BLaER1 (cell line): ENCODE measurements around the gene MAPKAP1.
"Not testable (repeated sequence)": the region's sequence is repeated elsewhere in the genome, so short reads cannot be mapped to it uniquely, and the experiment has no call there.

Source experiments
- H3K27ac ChIP-seq: shearing (Covaris generic); formaldehyde crosslinking; 2 replicates; pipeline ENCODE4 v1.8.1; 2022
- H3K27me3 ChIP-seq: shearing (Covaris generic); formaldehyde crosslinking; 2 replicates; pipeline ENCODE4 v1.8.1; 2022
- H3K36me3 ChIP-seq: shearing (Covaris generic); formaldehyde crosslinking; 2 replicates; pipeline ENCODE4 v1.8.1; 2022
- H3K4me1 ChIP-seq: shearing (Covaris generic); formaldehyde crosslinking; 2 replicates; pipeline ENCODE4 v1.8.1; 2022
- H3K4me2 ChIP-seq: shearing (Covaris generic); formaldehyde crosslinking; 2 replicates; pipeline ENCODE4 v1.8.1; 2022
- H3K4me3 ChIP-seq: shearing (Covaris generic); formaldehyde crosslinking; 2 replicates; pipeline ENCODE4 v1.8.1; 2022
- H3K9ac ChIP-seq: shearing (Covaris generic); formaldehyde crosslinking; 2 replicates; pipeline ENCODE4 v1.8.1; 2022
- H3K9me3 ChIP-seq: shearing (Covaris generic); formaldehyde crosslinking; 2 replicates; pipeline ENCODE4 v1.8.1; 2022
- H4K20me1 ChIP-seq: shearing (Covaris generic); formaldehyde crosslinking; 2 replicates; pipeline ENCODE4 v1.8.1; 2022
- Cebpa-rat ChIP-seq: shearing (Covaris generic); IDR thresholded peaks from 2 replicates; pipeline ENCODE4 v1.8.1; 2022

The MAPKAP1 gene

DNA sequence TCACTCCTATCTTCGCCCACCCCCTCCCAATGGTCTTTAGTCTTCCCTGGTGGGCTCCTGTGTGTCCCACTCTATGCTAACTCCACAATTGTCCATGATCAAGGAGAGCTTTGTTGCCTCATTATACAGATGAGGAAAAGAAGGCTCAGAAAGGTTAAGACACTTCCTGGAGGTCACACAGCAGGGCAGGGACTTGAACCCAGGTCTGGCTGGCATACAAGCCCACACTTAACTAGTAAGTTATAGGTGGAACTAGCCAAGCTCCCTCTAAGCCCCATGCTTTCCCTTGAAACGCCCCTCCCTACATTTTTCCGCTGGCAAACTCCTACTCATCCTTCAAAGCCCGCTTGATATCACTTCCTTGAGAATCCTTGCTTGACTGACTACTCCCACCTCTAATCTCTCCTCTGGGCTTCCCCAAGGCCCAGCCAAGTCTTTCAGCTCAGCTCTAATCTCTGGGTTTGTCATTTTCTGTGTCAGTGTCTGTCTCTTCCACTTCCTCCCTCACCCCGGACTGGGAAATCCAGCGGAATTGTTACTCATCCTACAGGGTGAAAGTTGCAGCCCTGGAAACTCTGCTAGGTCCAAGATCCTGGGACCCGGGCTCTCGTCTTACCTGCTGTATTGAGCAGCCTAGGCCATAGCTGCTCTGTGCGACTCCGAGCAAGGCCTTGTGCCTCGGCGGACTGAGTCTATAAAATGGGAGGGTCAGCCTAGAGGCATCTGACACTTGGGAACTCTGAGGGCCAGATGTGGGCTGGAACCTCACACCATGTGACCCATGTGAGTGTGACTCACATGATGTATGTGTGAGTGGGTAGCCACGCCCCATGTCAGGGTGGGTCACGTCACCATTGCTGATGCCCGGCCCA, 300.8 kb downstream of the MAPKAP1 start:
- Histone ChIP-seq H3K9ac (no peak overlapping the region), H3K36me3 (no peaks in the 10 kb centered on the region), H3K27me3 (no peaks in the 10 kb centered on the region), H3K4me2 (no peak overlapping the region), H3K9me3 (no peaks in the 10 kb centered on the region), H4K20me1 (no peaks in the 10 kb centered on the region), H3K4me3 (no peak overlapping the region), H3K4me1 (peaks cover 35% of the 10 kb centered on the region), H3K27ac (no peak overlapping the region)
- no peak for TF ChIP-seq Cebpa-rat

GRCh38 chr9:125404733-125405132, 302.3 kb downstream of the MAPKAP1 start:
- H3K9me3 ChIP-seq = no peaks in the 10 kb centered on the region
- H3K4me1 ChIP-seq = peaks cover 23% of the 10 kb centered on the region
- no peak overlapping the region for H3K4me3 ChIP-seq
- no peak overlapping the region for H3K27ac ChIP-seq
- H3K36me3 ChIP-seq = no peaks in the 10 kb centered on the region
- no peak overlapping the region for H3K4me2 ChIP-seq
- no peak for TF ChIP-seq Cebpa-rat
- no peak overlapping the region for H3K9ac ChIP-seq
- no peaks in the 10 kb centered on the region for H3K27me3 ChIP-seq
- no peaks in the 10 kb centered on the region for H4K20me1 ChIP-seq

- no peaks in the 10 kb centered on the region for H3K9me3 ChIP-seq
- H3K9ac ChIP-seq = no peak overlapping the region
- no peak overlapping the region for H3K4me2 ChIP-seq
- H3K36me3 ChIP-seq = no peaks in the 10 kb centered on the region
- no peak overlapping the region for H3K4me3 ChIP-seq
- no peak for TF ChIP-seq Cebpa-rat
- no peaks in the 10 kb centered on the region for H3K27me3 ChIP-seq
- H3K4me1 ChIP-seq = no peaks in the 10 kb centered on the region
- no peaks in the 10 kb centered on the region for H4K20me1 ChIP-seq
- H3K27ac ChIP-seq = no peak overlapping the region
These were observed 306.0 kb downstream of the MAPKAP1 start for GRCh38 chr9:125400725-125401716.

- H3K4me3 ChIP-seq, H3K9me3 ChIP-seq, H3K4me2 ChIP-seq, H3K36me3 ChIP-seq, H4K20me1 ChIP-seq, H3K27ac ChIP-seq, H3K9ac ChIP-seq, H3K27me3 ChIP-seq, H3K4me1 ChIP-seq: not testable (repeated sequence)
These were observed 306.8 kb downstream of the MAPKAP1 start for GRCh38 chr9:125400232-125400631.

DNA sequence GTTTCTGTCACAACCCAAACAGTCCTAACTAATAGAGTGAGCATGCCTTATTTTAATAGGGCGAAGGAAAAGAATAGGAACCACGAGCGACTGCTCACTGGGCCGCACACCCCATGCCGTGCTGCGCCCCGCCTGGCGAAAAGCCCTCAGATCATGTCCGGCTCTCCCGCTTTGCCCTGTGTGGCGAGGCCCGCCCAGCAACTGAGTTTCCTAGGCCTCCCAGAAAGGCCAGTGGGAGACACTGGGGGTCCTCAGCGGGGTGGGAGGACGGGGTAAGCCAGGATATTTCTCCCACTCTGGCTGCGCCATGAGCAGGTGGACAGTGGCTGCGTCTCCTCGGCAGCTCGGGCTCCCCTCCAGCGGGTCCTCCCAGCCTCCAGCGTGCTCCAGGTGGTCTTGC, 307.3 kb downstream of the MAPKAP1 start:
- H3K9ac ChIP-seq = no peak overlapping the region
- H3K27ac ChIP-seq = no peak overlapping the region

DNA sequence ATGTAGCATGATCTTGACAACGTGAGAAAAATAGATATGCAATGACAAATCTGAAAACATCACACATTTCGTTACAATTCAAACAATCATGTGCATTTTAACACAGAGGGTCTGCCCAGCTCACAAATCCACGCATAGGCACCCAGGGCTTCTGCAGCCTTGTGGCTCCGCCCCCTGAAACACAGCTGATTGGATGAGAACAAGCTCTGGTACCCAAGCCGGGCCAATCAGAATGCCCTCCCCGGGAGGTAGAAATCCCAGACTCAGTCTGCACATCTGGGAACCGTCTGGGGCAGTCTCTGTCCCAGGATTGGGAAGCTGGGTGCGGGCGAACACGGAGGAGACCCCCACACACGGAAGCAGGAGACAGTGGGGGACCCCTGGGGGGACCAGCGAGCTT, 307.8 kb downstream of the MAPKAP1 start:
- no peaks in the 10 kb centered on the region; the same call in 1 of the 2 replicates for H3K4me1 ChIP-seq
- H3K4me2 ChIP-seq = no peak overlapping the region
- H3K9me3 ChIP-seq = no peaks in the 10 kb centered on the region
- H4K20me1 ChIP-seq = no peaks in the 10 kb centered on the region
- H3K27me3 ChIP-seq = no peaks in the 10 kb centered on the region
- no peak for TF ChIP-seq Cebpa-rat
- no peaks in the 10 kb centered on the region for H3K36me3 ChIP-seq
- H3K27ac ChIP-seq = no peak overlapping the region
- H3K9ac ChIP-seq = no peak overlapping the region
- H3K4me3 ChIP-seq = no peak overlapping the region

More for the DNA sequence above, 307.3 kb downstream of the MAPKAP1 start:
- Histone ChIP-seq H3K36me3 (no peaks in the 10 kb centered on the region), H3K4me2 (no peak overlapping the region), H4K20me1 (no peaks in the 10 kb centered on the region), H3K9me3 (no peaks in the 10 kb centered on the region), H3K4me3 (no peak overlapping the region), H3K4me1 (no peaks in the 10 kb centered on the region; the same call in 1 of the 2 replicates), H3K27me3 (no peaks in the 10 kb centered on the region)
- no peak for TF ChIP-seq Cebpa-rat

DNA sequence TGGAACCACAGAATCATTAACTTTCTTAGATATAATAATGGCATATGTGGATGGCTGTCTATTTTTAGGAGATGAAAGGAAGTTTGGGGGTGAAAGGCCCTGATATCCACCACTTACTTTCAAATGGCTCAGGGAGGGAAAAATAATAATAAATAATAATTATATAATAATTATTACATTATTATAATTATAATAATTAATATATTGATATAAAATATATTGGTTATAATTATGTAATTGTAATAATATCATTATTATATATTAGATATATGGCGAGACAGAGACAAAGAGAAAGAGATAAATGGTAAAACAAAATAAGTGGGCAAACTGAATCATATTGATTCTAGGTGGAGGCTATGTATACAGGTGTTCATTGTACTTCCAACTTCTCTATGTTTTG, 308.8 kb downstream of the MAPKAP1 start:
- H3K9ac ChIP-seq = no peak overlapping the region
- no peak for TF ChIP-seq Cebpa-rat
- H3K36me3 ChIP-seq = no peaks in the 10 kb centered on the region
- H3K27ac ChIP-seq = no peak overlapping the region
- H4K20me1 ChIP-seq = no peaks in the 10 kb centered on the region
- no peak overlapping the region for H3K4me2 ChIP-seq
- no peaks in the 10 kb centered on the region; the same call in 1 of the 2 replicates for H3K4me1 ChIP-seq
- no peaks in the 10 kb centered on the region for H3K9me3 ChIP-seq
- H3K27me3 ChIP-seq = no peaks in the 10 kb centered on the region
- H3K4me3 ChIP-seq = no peak overlapping the region

GRCh38 chr9:125397736-125398135, 309.3 kb downstream of the MAPKAP1 start:
- Histone ChIP-seq H3K9me3 (no peaks in the 10 kb centered on the region), H3K36me3 (no peaks in the 10 kb centered on the region), H4K20me1 (no peaks in the 10 kb centered on the region), H3K4me3 (no peak overlapping the region), H3K27me3 (no peaks in the 10 kb centered on the region), H3K4me2 (no peak overlapping the region), H3K4me1 (no peaks in the 10 kb centered on the region; the same call in 1 of the 2 replicates), H3K27ac (no peak overlapping the region), H3K9ac (no peak overlapping the region)
- TF ChIP-seq Cebpa-rat = no peak

GRCh38 chr9:125396799-125397198, 310.2 kb downstream of the MAPKAP1 start:
- Histone ChIP-seq H3K4me1 (no peaks in the 10 kb centered on the region; the same call in 1 of the 2 replicates), H3K9me3 (no peaks in the 10 kb centered on the region), H3K27me3 (no peaks in the 10 kb centered on the region), H3K9ac (no peak overlapping the region), H3K36me3 (no peaks in the 10 kb centered on the region), H3K4me3 (no peak overlapping the region), H4K20me1 (no peaks in the 10 kb centered on the region), H3K27ac (no peak overlapping the region), H3K4me2 (no peak overlapping the region)
- no peak for TF ChIP-seq Cebpa-rat

- H3K4me3 ChIP-seq = no peak overlapping the region
- no peak for TF ChIP-seq Cebpa-rat
These were observed 313.6 kb downstream of the MAPKAP1 start for GRCh38 chr9:125393426-125393825.

More at GRCh38 chr9:125393426-125393825, 313.6 kb downstream of the MAPKAP1 start:
- Histone ChIP-seq H3K27ac (no peak overlapping the region), H4K20me1 (no peaks in the 10 kb centered on the region), H3K9me3 (no peaks in the 10 kb centered on the region), H3K9ac (no peak overlapping the region), H3K4me1 (no peaks in the 10 kb centered on the region; the same call in 1 of the 2 replicates), H3K36me3 (no peaks in the 10 kb centered on the region), H3K27me3 (no peaks in the 10 kb centered on the region), H3K4me2 (no peak overlapping the region)
